Stimulated activated CD4-positive, alpha-beta T cell treated with anti-CD3 and anti-CD28 coated beads, Interleukin-2, amount 100 ng/mL, for 4 hours (primary cell): ENCODE data around the gene ZFP91.

Experiments used
- DNase-seq: peaks from one replicate; pipeline ENCODE4 v3.0.0-alpha.2; 2020; ENCODE audit warnings: low read depth

ZFP91 gene

GRCh38 chr11:58586998-58587397 is 8.1 kb downstream of the ZFP91 start:
- DNase-seq, result no peak

GRCh38 chr11:58591659-58592058 is 12.8 kb downstream of the ZFP91 start:
- DNase-seq, result no peak

- DNase-seq, result peak; percentile 55
These were observed 14.1 kb downstream of the ZFP91 start for GRCh38 chr11:58592760-58593472.

GRCh38 chr11:58594826-58595225 is 16.0 kb downstream of the ZFP91 start:
- no peak for DNase-seq

GRCh38 chr11:58596621-58597020 is 17.8 kb downstream of the ZFP91 start:
- DNase-seq, result no peak

- DNase-seq, result no peak
These were observed 18.8 kb downstream of the ZFP91 start for GRCh38 chr11:58597486-58598144.

GRCh38 chr11:58600510-58600909 is 21.6 kb downstream of the ZFP91 start:
- DNase-seq, result no peak

GRCh38 chr11:58606930-58607714 is 28.3 kb downstream of the ZFP91 start:
- DNase-seq, result no peak

GRCh38 chr11:58608331-58608730 is 29.5 kb downstream of the ZFP91 start:
- no peak for DNase-seq

GRCh38 chr11:58609723-58610122 is 30.9 kb downstream of the ZFP91 start:
- DNase-seq, result no peak

GRCh38 chr11:58613228-58613627 is 34.4 kb downstream of the ZFP91 start:
- DNase-seq, result no peak

GRCh38 chr11:58615559-58615958 is 36.7 kb downstream of the ZFP91 start:
- no peak for DNase-seq

GRCh38 chr11:58616594-58616993 is 37.7 kb downstream of the ZFP91 start:
- no peak for DNase-seq

- DNase-seq, result no peak
These were observed 39.2 kb downstream of the ZFP91 start for GRCh38 chr11:58617976-58618557.

GRCh38 chr11:58621586-58622262 is 42.9 kb downstream of the ZFP91 start:
- no peak for DNase-seq

GRCh38 chr11:58622344-58622743 is 43.5 kb downstream of the ZFP91 start, which contains the start of gene CNTF:
CNTF (plus strand) TSS chr11:58622665; CDS start chr11:58622753, 88 bp downstream.
- DNase-seq, result no peak

GRCh38 chr11:58625086-58625485 is 46.2 kb downstream of the ZFP91 start:
- DNase-seq, result no peak

GRCh38 chr11:58625826-58626460 is 47.1 kb downstream of the ZFP91 start:
- DNase-seq, result no peak

GRCh38 chr11:58626934-58627483 is 48.1 kb downstream of the ZFP91 start:
- DNase-seq, result no peak

GRCh38 chr11:58628446-58628845 is 49.6 kb downstream of the ZFP91 start:
- DNase-seq, result no peak

GRCh38 chr11:58629857-58630256 is 51.0 kb downstream of the ZFP91 start:
- DNase-seq, result no peak
